Putamen (tissue), 1 donor: ENCODE data around the gene CCDC120.

ENCODE experiments used
- DNase-seq: peaks from one replicate; pipeline ENCODE4 v3.0.0-alpha.2; 2016; ENCODE audit warnings: low spot score

The CCDC120 gene

DNA sequence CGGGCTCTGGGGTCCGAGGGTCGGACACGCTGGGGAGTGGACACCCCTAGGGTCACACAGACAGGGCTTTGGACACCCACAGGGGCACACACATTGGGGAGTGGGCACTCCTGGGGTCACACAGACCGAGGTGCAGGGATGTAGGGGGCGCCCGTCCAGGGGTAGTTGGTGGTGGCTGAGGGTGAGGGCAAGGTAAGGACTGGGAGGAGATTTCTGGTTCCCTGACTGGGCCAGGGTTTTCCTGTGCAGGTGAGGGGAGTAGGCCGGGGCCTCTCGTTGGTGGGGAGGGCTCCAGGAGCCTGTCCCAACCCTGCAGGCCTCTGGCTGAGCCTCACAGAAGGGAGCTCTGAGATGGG is 42.8 kb downstream of the CCDC120 start:
- no peak for DNase-seq

DNA sequence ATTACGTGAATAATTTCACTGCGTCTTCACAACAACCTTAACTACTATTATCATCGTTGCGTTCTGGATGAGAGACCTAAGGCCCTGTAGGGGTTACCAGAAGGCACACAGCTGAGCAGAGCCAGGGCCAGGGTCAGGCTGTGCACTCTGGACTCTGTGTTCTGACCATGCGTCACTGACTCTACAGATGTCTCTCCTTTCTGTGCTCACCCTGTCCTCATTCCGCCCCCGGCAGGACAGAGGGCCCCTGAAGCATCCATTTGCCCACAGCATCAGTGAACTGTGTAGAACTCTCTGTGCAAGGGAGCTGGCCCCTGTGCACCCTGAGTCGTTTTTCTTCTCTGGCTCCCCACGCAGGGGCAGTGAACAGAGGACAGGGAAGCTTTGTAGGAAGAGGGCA is 43.4 kb downstream of the CCDC120 start:
- DNase-seq = no peak

GRCh38 chrX:49103637-49104036 is 44.8 kb downstream of the CCDC120 start:
- DNase-seq = no peak

DNA sequence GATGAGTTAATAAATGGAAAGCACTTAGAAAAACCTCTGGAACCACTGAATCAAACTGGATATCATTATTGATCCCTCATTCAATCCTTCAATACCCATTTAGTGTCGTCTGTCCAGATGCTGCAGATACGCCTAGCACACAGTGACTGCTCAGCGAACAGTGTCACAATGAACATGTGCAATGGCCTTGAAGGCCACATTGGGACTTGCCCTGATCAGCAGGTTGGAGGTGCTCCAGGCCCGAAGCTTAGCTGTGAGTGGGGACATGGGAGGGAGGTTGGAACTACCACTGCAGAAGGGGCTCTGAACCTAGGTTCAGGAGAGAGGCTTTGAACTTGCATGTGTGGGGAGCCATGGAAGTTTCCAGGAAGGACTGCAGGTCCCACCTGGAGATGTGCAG is 47.5 kb downstream of the CCDC120 start:
- no peak for DNase-seq

DNA sequence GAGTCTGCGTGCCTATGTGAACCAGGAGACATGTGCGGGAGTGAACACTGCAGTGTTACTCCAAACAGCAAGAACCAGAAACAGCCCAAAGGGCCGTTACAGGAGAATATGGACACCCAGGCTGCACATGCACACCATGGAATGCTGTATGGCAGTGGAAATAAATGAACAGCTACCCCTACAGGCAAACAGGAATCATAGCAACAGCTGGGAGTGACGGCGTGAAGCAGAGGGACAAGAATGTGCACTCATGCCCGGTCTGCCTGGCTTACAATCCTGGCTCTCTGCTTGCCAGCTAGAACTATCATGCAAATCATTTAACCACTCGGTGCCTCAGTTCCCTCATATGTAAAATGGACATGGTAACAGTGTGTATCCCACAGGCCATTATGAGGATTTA is 48.1 kb downstream of the CCDC120 start:
- DNase-seq = peak; percentile 14

DNA sequence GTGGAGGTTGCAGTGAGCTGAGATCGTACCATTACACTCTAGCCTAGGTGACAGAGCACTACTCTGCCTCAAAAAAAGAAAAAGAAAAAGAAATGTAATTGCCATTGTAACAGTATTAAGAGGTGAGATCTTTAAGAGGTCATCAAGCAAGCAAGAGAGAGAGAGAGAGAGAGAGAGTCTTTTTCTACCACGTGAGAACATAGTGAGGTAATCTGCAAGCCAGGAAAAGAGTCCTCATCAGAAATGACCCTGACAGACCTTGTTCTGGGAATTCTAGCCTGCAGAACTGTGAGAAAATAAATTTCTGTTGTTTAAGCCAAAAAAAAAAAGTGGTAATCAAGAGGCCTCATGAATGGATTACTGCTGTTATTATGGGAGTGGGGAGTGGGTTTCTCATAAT is 49.8 kb downstream of the CCDC120 start:
- no peak for DNase-seq

GRCh38 chrX:49110417-49110816 is 51.6 kb downstream of the CCDC120 start:
- DNase-seq = no peak

DNA sequence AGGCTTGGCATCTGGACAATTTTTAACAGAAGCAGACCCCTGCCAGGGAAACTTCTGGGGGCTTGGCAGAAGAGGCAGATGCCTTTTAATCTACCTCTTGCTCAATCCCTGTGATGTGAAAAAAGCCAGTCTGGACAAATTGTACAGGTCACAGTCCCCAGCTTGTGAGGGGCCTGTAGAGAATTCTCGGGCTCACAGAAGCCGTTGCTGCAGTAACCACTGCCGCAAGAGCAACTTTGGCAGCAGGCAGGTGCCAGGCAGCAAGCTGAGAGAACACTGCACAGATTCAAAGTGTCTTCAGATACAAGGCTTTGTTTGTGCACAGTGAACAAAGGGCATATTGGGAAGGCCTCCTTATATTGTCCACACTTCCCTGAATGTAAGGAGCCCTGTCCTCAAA is 53.0 kb downstream of the CCDC120 start:
- peak; percentile 72 for DNase-seq

- no peak for DNase-seq
Observed at GRCh38 chrX:49116076-49116475, 57.3 kb downstream of the CCDC120 start.

DNA sequence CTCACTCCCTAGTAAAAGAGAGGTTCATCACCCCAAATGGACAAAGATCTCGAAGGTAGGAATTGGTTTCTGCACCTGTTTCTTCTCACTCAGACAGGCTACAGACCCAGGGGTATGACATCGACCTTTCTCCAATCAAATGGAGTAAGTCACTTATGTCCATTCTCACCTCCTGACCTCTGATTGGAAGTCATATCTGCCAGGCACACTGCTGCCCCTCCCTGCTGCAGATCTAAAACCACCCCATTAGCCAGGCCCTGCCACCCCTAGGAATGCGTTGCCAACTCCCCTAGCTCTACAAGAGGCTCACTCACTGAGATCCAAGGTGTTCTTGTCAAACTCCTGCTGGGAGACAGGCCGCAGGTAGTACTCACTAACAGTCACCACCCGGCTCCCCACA is 57.9 kb downstream of the CCDC120 start:
- no peak for DNase-seq

- no peak for DNase-seq
Observed at GRCh38 chrX:49117581-49117980, 58.8 kb downstream of the CCDC120 start.
